ENCODE data around the gene CRNKL1. TPM values are rescaled to one million over a fixed set of nuclear protein-coding genes. Genes with fewer than 3 reads are reported as not detected.

The CRNKL1 gene
- total RNA-seq, 1 donor from 2014 or later = 20.4 TPM

DNA sequence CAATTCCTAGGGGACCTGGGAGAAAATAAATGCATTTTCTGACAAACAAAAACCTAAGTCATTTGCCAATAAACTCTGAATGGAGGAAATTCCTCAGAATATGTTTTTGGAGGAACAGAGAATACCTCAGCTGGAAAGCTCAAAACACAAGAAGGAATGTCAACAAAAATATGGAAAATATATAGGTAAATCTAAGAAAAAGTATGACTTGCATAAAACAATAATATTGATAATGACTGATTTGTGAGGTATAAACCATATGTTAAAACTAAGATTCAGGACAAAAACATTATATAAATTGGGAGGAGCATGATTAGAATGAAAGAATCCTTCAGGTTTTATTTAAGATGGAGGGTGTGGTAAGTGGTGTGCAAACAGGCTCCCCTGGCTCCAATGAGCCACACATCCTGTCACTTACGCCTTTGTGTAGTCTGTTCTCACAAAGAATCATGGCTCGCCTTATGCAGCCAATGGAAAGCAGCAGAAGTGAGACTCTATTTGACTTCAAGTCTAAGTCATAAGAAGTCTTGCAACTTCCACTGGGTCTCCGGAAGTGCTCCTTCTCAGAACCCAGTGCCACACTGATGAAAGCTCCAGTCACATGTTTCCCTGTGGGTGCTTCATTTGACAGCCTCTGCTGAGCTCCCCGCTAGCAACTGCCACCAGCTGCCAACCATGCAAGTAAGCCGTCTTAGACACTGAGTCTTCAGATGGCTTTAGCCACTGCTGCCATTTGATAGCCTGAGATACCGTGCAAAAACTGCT lies 8.2 kb upstream of the CRNKL1 start:
- Histone ChIP-seq H3K4me3 (no peak overlapping the region), H3K9me3 (no peaks in the 10 kb centered on the region), H3K27ac (no peak overlapping the region), H3K4me1 (no peaks in the 10 kb centered on the region), H3K27me3 (ENCODE audit: low read depth) (no peaks in the 10 kb centered on the region), H3K36me3 (no peaks in the 10 kb centered on the region)
- ATAC-seq = no peak
- intact Hi-C loops (cut with DNase I) = no loop called here
- TF ChIP-seq, protein P1, sequence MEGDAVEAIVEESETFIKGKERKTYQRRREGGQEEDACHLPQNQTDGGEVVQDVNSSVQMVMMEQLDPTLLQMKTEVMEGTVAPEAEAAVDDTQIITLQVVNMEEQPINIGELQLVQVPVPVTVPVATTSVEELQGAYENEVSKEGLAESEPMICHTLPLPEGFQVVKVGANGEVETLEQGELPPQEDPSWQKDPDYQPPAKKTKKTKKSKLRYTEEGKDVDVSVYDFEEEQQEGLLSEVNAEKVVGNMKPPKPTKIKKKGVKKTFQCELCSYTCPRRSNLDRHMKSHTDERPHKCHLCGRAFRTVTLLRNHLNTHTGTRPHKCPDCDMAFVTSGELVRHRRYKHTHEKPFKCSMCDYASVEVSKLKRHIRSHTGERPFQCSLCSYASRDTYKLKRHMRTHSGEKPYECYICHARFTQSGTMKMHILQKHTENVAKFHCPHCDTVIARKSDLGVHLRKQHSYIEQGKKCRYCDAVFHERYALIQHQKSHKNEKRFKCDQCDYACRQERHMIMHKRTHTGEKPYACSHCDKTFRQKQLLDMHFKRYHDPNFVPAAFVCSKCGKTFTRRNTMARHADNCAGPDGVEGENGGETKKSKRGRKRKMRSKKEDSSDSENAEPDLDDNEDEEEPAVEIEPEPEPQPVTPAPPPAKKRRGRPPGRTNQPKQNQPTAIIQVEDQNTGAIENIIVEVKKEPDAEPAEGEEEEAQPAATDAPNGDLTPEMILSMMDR (IDR thresholded peaks at IDR 0.05) = no peak
- DNase-seq = no peak

- H3K36me3 ChIP-seq = peaks cover 40% of the 10 kb centered on the region
- intact Hi-C loops (cut with DNase I) = no loop called here
- no peak for ATAC-seq
- peak overlapping the region; percentile 88 for H3K4me3 ChIP-seq
- peak overlapping the region; percentile 87 for H3K27ac ChIP-seq
- no peaks in the 10 kb centered on the region for H3K27me3 ChIP-seq (ENCODE audit: low read depth)
- TF ChIP-seq, protein P1 (IDR thresholded peaks at IDR 0.05) = no peak
- DNase-seq = no peak
- no peaks in the 10 kb centered on the region for H3K9me3 ChIP-seq
- peaks cover 17% of the 10 kb centered on the region for H3K4me1 ChIP-seq
These were observed 546 bp downstream of the CRNKL1 start for GRCh38 chr20:20051767-20052073.

DNA sequence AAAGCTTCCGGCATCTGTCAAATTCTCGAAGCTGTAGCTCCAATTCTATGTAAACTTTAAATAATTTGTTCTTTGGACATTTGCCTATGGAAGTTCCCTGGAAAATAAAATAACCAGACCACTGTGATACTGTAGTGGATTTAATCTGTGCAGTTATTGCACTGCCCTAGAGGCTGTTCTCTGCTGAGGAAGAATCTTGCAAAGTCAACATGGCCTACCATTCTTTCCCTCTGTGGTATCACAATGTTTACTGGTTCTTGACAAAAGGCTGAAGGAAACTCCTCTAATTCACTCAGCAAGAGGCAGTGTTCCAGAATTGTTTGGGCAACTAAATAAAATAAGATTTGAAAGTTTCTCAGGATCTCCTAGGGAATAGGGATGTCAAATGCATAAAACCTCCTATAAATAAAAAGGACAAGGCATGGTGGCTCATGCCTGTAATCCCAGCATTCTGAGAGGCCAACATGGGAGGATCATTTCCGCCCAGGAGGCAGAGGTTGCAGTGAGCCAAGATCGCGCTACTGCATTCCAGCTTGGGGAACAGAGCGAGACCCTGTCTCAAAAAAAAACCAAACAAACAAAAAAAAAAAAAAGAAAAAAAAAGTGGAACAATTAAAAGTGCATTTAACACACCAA lies 12.4 kb downstream of the CRNKL1 start:
- TF ChIP-seq, protein P1 (IDR thresholded peaks at IDR 0.05) = no peak
- Histone ChIP-seq H3K9me3 (no peaks in the 10 kb centered on the region), H3K27me3 (ENCODE audit: low read depth) (no peaks in the 10 kb centered on the region), H3K36me3 (peaks cover 100% of the 10 kb centered on the region), H3K4me1 (peaks cover 8% of the 10 kb centered on the region), H3K27ac (no peak overlapping the region), H3K4me3 (no peak overlapping the region)
- intact Hi-C loops (cut with DNase I) = no loop called here
- no peak for DNase-seq
- ATAC-seq = no peak

- ATAC-seq = peak; percentile 32 to 65
- Histone ChIP-seq H3K27me3 (ENCODE audit: low read depth) (no peaks in the 10 kb centered on the region), H3K4me1 (peaks cover 8% of the 10 kb centered on the region), H3K36me3 (peaks cover 100% of the 10 kb centered on the region), H3K4me3 (no peak overlapping the region), H3K9me3 (no peaks in the 10 kb centered on the region), H3K27ac (no peak overlapping the region)
- no peak for DNase-seq
- intact Hi-C loops (cut with DNase I) = no loop called here
- TF ChIP-seq, protein P1 (IDR thresholded peaks at IDR 0.05) = no peak
These were observed 13.7 kb downstream of the CRNKL1 start for GRCh38 chr20:20038586-20038985.

DNA sequence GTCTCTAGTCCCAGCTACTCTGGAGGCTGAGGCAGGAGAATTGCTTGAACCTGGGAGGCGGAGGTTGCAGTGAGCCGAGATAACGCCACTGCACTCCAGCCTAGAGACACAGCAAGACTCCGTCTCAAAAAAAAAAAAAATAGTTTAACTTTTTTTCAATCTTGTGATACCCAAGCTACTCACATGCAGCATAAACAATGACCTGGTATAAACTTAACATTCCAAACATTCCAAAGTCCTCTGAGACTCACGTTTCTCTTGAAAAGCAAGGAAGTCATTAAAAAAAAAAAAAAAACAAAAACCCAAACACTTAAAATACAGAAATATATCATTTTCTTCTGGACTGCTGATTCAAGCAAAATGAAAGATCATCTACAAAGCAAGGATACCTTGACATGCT lies 14.3 kb downstream of the CRNKL1 start:
- intact Hi-C loops (cut with DNase I) = no loop called here
- TF ChIP-seq, protein P1 (IDR thresholded peaks at IDR 0.05) = no peak
- Histone ChIP-seq H3K9me3 (no peaks in the 10 kb centered on the region), H3K36me3 (peaks cover 100% of the 10 kb centered on the region), H3K4me3 (no peak overlapping the region), H3K27ac (no peak overlapping the region), H3K4me1 (peaks cover 8% of the 10 kb centered on the region), H3K27me3 (ENCODE audit: low read depth) (no peaks in the 10 kb centered on the region)
- no peak for ATAC-seq
- no peak for DNase-seq

Measured in lower lobe of right lung (tissue), 2 donors.